ENCODE results near the gene ACAP3. TPM values are rescaled to one million over a fixed set of nuclear protein-coding genes. Genes with fewer than 3 reads are reported as not detected.

ACAP3 gene
- total RNA-seq, 4 donors from 2014 or later: 34.3 to 125 (median 69.6) TPM

DNA sequence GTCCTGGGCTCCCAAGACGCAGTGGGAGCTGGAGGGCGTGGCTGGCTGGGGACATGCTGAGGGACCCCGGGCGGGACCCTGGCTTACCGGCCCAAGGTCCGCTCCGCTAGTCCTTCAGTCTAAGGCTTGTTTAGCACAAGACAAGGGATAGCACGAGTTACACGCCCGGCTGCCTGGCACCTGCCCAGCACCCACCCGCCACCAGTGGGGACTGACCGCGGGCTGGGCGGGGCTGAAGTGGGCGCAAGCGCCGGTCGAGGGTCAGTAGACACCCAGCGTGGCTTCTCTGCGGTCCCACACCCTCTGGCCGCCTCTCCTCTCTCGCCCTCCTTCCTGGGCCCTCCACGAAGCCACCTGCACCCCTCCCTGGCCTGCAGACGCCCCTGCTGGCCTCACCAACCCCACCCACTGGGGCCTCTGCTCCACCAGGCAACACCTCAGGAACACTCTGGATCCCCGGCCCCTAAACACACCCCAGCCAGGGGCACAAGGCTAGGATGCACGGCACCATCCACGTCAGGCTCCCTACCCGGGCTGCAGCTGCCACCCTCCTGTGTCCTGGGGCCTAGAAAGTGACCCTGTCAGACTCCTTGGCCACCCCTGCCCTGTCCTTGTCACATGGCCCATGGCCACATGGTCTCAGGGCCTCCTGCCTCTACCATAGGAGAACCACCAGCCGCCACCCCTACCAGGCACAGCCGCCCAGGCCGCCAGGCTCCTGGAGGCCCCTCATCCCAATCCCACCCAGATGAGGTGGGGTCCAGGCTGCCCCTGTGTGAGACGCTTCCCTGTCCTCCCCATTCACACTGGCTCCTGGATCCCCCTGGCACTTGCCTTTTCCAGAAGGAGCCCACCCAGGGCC, 29.4 kb upstream of the ACAP3 start:
- H3K36me3 ChIP-seq: peaks cover 0 to 82% (median 15%) of the 10 kb centered on the region in 3 donors
- TF ChIP-seq, protein P1, sequence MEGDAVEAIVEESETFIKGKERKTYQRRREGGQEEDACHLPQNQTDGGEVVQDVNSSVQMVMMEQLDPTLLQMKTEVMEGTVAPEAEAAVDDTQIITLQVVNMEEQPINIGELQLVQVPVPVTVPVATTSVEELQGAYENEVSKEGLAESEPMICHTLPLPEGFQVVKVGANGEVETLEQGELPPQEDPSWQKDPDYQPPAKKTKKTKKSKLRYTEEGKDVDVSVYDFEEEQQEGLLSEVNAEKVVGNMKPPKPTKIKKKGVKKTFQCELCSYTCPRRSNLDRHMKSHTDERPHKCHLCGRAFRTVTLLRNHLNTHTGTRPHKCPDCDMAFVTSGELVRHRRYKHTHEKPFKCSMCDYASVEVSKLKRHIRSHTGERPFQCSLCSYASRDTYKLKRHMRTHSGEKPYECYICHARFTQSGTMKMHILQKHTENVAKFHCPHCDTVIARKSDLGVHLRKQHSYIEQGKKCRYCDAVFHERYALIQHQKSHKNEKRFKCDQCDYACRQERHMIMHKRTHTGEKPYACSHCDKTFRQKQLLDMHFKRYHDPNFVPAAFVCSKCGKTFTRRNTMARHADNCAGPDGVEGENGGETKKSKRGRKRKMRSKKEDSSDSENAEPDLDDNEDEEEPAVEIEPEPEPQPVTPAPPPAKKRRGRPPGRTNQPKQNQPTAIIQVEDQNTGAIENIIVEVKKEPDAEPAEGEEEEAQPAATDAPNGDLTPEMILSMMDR (IDR thresholded peaks at IDR 0.05): no peak
- no peak for TF ChIP-seq EP300 (IDR thresholded peaks at IDR 0.05)
- no peak for TF ChIP-seq POLR2A (IDR thresholded peaks at IDR 0.05)
- H3K4me1 ChIP-seq: peaks cover 0 to 19% (median 3%) of the 10 kb centered on the region in 4 donors
- WGBS, 2 donors: 92% methylated on average over 28 to 32 of the region's 32 CpGs
- no peak overlapping the region for H3K27ac ChIP-seq
- H3K4me3 ChIP-seq: no peak overlapping the region
- no peaks in the 10 kb centered on the region for H3K9me3 ChIP-seq
- DNase-seq (ENCODE audit: low spot score in 2 of 2): no peak
- H3K27me3 ChIP-seq: no peaks in the 10 kb centered on the region

DNA sequence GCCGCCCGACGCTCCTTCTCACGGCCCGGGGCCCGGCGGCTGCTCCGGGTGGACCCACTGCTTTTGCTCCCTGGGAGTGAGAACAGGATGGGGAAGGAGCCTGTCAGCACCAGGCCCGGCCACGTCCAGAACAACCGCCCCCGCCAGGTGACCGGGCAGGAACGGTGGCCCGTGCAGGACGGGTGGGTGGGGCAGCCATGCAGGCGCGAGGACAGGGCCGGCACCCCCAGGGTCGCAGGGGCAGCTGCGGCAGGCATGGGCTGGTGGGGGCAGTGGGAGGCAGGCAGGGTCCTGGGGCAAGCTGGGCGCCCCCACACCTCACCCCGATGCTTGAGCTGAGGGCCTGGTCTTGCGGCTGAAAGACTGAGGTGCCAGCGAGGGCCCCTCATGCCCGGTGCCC, 28.7 kb upstream of the ACAP3 start:
- WGBS, 2 donors: 90 to 97% methylated on average over 13 to 22 of the region's 26 CpGs

DNA sequence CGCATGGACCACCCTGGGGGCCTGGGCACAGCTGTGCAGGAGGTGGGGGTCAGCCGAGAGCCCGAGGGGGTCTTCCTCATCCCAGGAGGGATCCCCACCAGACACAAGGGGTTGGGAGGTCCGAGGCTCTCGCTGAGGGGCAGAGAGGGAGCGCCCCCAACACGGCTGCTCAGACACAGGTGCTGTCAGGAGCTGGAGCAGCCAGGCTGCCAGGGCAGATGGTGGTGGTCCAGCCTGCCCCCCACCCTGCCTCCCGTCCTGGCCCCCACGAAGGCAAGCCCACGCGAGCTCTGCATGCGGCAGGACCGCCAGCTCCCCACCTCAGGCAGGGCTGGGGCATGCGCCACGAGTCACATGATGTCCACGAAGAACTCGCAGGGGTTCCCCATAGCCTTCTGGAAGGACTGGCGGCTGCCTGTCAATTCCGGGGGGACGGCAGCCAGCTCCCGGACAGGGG, 28.1 kb upstream of the ACAP3 start:
- peaks cover 0 to 33% (median 14%) of the 10 kb centered on the region in 4 donors for H3K4me1 ChIP-seq
- peaks cover 0 to 68% (median 15%) of the 10 kb centered on the region in 3 donors for H3K36me3 ChIP-seq
- 60 to 71% methylated on average over 1 to 3 of the region's 21 CpGs for WGBS, 2 donors
- no peaks in the 10 kb centered on the region for H3K9me3 ChIP-seq
- H3K27me3 ChIP-seq: no peaks in the 10 kb centered on the region
- DNase-seq (ENCODE audit: low spot score in 2 of 2): no peak
- H3K27ac ChIP-seq: no peak overlapping the region
- no peak overlapping the region for H3K4me3 ChIP-seq
- TF ChIP-seq EP300 (IDR thresholded peaks at IDR 0.05) (no peak), POLR2A (IDR thresholded peaks at IDR 0.05) (no peak)
- TF ChIP-seq, protein P1 (IDR thresholded peaks at IDR 0.05): no peak

More for the DNA sequence above, 28.7 kb upstream of the ACAP3 start:
- no peak for TF ChIP-seq POLR2A (IDR thresholded peaks at IDR 0.05)
- TF ChIP-seq, protein P1 (IDR thresholded peaks at IDR 0.05): no peak
- no peak for TF ChIP-seq EP300 (IDR thresholded peaks at IDR 0.05)
- H3K4me3 ChIP-seq: no peak overlapping the region
- peaks cover 0 to 74% (median 15%) of the 10 kb centered on the region in 3 donors for H3K36me3 ChIP-seq
- no peak overlapping the region for H3K27ac ChIP-seq
- no peaks in the 10 kb centered on the region for H3K27me3 ChIP-seq
- no peaks in the 10 kb centered on the region for H3K9me3 ChIP-seq
- DNase-seq (ENCODE audit: low spot score in 2 of 2): no peak
- H3K4me1 ChIP-seq: peaks cover 0 to 26% (median 7%) of the 10 kb centered on the region in 4 donors

DNA sequence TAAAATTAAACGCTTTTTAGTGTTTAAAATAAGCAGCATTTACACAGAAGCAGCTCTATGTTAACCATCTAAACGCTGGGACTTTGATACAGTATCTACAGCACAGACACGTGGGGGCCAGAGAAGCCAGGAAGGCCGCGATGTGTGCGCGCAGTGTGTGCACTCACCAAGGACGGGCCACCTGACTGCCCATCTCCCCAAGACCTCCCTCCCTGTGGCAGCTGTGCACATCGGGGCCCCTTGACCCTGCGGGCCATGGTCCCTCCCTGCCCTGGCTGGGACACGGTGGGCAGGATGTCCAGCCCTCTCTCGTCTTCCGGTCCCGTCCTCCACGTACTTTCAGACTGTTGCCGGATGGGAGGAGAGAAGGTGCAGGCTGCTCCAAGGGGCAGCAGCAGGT, 27.6 kb upstream of the ACAP3 start:
- no peak for DNase-seq (ENCODE audit: low spot score in 2 of 2)
- Histone ChIP-seq H3K27ac (no peak overlapping the region), H3K36me3 (peaks cover 0 to 63% (median 15%) of the 10 kb centered on the region in 3 donors), H3K27me3 (no peaks in the 10 kb centered on the region), H3K9me3 (no peaks in the 10 kb centered on the region), H3K4me3 (no peak overlapping the region), H3K4me1 (peaks cover 0 to 38% (median 19%) of the 10 kb centered on the region in 4 donors)
- WGBS, 2 donors: 69 to 71% methylated on average over 13 of the region's 16 CpGs
- TF ChIP-seq EP300 (IDR thresholded peaks at IDR 0.05) (no peak), POLR2A (IDR thresholded peaks at IDR 0.05) (no peak)
- TF ChIP-seq, protein P1 (IDR thresholded peaks at IDR 0.05): no peak

DNA sequence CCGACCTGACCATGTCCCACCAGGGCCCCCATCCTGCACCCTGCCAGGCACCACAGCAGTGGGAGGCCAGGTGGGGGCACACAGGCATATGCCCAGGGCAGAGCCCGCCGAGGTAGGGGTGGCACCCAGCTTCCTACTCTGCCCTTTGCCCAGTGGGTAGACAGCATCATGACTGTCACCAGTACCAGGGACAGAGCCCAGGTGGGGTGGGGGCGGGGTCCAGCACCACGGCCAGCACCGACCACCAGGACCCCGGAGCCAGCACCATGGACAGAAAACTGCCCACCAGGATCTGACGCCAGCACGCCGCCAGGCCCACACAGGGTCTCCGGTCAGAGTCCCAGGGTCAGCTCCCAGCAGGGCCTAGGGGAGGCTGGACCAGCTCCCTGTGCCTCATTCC, 27.1 kb upstream of the ACAP3 start:
- TF ChIP-seq, protein P1 (IDR thresholded peaks at IDR 0.05): no peak
- TF ChIP-seq POLR2A (IDR thresholded peaks at IDR 0.05) (no peak), EP300 (IDR thresholded peaks at IDR 0.05) (no peak)
- Histone ChIP-seq H3K36me3 (peaks cover 0 to 58% (median 15%) of the 10 kb centered on the region in 3 donors), H3K4me1 (peaks cover 0 to 42% (median 21%) of the 10 kb centered on the region in 4 donors), H3K27ac (no peak overlapping the region), H3K4me3 (no peak overlapping the region), H3K9me3 (no peaks in the 10 kb centered on the region), H3K27me3 (no peaks in the 10 kb centered on the region)
- no peak for DNase-seq (ENCODE audit: low spot score in 2 of 2)
- WGBS, 2 donors: 47 to 51% methylated on average over 7 of the region's 11 CpGs

All from tibial nerve (tissue), 4 donors.